HUES6 (cell line): ENCODE data around the gene EXOC7.

Source experiments
- H3K27ac ChIP-seq: 2 replicates; pipeline ENCODE4 v1.7.0; 2013; ENCODE audit warnings: low read depth, mild to moderate bottlenecking, low read length, inconsistent platforms
- H3K27me3 ChIP-seq: 2 replicates; pipeline ENCODE4 v1.6.1; 2013; ENCODE audit warnings: low read length; ENCODE audit not compliant: control insufficient read depth, insufficient read depth
- H3K36me3 ChIP-seq: 2 replicates; pipeline ENCODE4 v1.6.1; 2013; ENCODE audit warnings: low read length; ENCODE audit not compliant: control insufficient read depth, insufficient read depth
- H3K4me1 ChIP-seq: 2 replicates; pipeline ENCODE4 v1.6.1; 2013; ENCODE audit warnings: low read length; ENCODE audit not compliant: control insufficient read depth, insufficient read depth
- H3K4me3 ChIP-seq: 2 replicates; pipeline ENCODE4 v1.5.1; 2013; ENCODE audit warnings: low read depth, low read length
- H3K9ac ChIP-seq: one replicate; pipeline ENCODE4 v1.6.1; 2013; ENCODE audit warnings: mild to moderate bottlenecking, low read length
- H3K9me3 ChIP-seq: 2 replicates; pipeline ENCODE4 v1.6.1; 2013; ENCODE audit warnings: low read depth, low read length; ENCODE audit not compliant: control insufficient read depth, insufficient read depth

EXOC7 gene

GRCh38 chr17:76145231-76146052 is 41.9 kb upstream of the EXOC7 start:
- Histone ChIP-seq H3K4me1 (peaks cover 40% of the 10 kb centered on the region), H3K9me3 (no peaks in the 10 kb centered on the region), H3K4me3 (no peak overlapping the region), H3K27ac (no peak overlapping the region), H3K27me3 (peaks cover 56% of the 10 kb centered on the region), H3K9ac (no peak overlapping the region), H3K36me3 (no peaks in the 10 kb centered on the region)

GRCh38 chr17:76142585-76143041 is 39.0 kb upstream of the EXOC7 start:
- peaks cover 62% of the 10 kb centered on the region for H3K4me1 ChIP-seq
- no peak overlapping the region for H3K27ac ChIP-seq
- H3K9ac ChIP-seq: no peak overlapping the region
- H3K27me3 ChIP-seq: peaks cover 84% of the 10 kb centered on the region
- no peaks in the 10 kb centered on the region for H3K9me3 ChIP-seq
- H3K4me3 ChIP-seq: no peak overlapping the region
- H3K36me3 ChIP-seq: no peaks in the 10 kb centered on the region

- Histone ChIP-seq H3K9me3 (no peaks in the 10 kb centered on the region), H3K9ac (no peak overlapping the region), H3K4me1 (peaks cover 68% of the 10 kb centered on the region), H3K27me3 (peaks cover 89% of the 10 kb centered on the region), H3K27ac (no peak overlapping the region), H3K36me3 (no peaks in the 10 kb centered on the region), H3K4me3 (peak overlapping the region; percentile 77)
Observed at GRCh38 chr17:76142039-76142584, 38.5 kb upstream of the EXOC7 start.

DNA sequence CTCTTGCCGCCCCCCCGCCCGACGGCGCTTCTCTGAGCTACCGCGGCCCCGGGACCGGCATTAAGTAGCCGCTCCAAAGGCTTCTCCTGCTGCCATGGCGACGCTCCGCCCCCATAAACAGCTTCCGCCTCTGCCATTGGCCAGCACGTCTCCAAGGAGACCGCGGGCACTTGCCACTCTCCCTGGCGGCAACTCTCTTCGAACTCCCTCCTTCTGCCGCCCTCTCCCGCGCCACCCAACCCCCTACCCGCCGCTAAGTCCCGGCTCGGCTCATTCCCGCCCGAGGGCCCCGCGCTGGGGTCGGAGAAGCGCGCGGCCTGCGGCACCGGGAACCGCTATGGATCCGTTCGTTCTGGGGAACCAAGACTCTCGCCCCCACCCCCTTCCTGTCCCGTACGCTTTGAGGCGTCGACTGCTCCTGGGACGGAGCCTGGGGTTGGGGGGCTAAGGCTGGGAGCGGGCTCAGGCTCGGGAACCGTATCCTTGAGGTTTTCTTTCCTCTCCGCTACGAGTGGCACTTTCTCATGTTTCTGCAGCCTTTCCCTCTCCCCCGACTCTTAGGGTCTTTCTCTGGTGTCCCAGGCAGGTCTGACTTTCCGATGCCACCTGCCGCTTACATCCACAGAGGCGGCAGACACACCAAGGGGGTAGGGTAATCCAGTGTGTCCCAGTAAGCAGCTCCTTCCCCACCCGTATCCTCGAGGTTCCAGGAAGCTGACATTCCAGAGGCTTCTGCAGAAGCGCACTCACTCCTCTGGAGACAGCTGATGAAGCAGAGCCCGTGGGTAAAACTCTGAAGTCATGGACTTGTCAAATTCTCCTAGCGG is 37.8 kb upstream of the EXOC7 start, which contains the start of gene FOXJ1:
TSS of gene FOXJ1 (minus strand) at position 34 of the 827 bp plus-strand sequence. CDS start 850 bp downstream, outside the sequence.
- H3K4me1 ChIP-seq: peaks cover 73% of the 10 kb centered on the region
- H3K4me3 ChIP-seq: peak within 1 kb of the TSS; percentile 77
- no peak within 1 kb of the TSS for H3K27ac ChIP-seq
- H3K9me3 ChIP-seq: no peaks in the 10 kb centered on the region
- H3K9ac ChIP-seq: peak within 1 kb of the TSS; percentile 69
- H3K27me3 ChIP-seq: peaks cover 96% of the 10 kb centered on the region
- H3K36me3 ChIP-seq: no peaks in the 10 kb centered on the region

GRCh38 chr17:76140661-76141211 is 37.1 kb upstream of the EXOC7 start:
- Histone ChIP-seq H3K27me3 (peaks cover 97% of the 10 kb centered on the region), H3K27ac (no peak overlapping the region), H3K9ac (no peak overlapping the region), H3K4me1 (peaks cover 77% of the 10 kb centered on the region), H3K9me3 (no peaks in the 10 kb centered on the region), H3K4me3 (peak overlapping the region; percentile 77), H3K36me3 (no peaks in the 10 kb centered on the region)

GRCh38 chr17:76139801-76140660 is 36.4 kb upstream of the EXOC7 start:
- Histone ChIP-seq H3K9ac (no peak overlapping the region), H3K4me1 (peaks cover 77% of the 10 kb centered on the region), H3K36me3 (no peaks in the 10 kb centered on the region), H3K27me3 (peaks cover 97% of the 10 kb centered on the region), H3K27ac (no peak overlapping the region), H3K4me3 (peak overlapping the region; percentile 77), H3K9me3 (no peaks in the 10 kb centered on the region)

DNA sequence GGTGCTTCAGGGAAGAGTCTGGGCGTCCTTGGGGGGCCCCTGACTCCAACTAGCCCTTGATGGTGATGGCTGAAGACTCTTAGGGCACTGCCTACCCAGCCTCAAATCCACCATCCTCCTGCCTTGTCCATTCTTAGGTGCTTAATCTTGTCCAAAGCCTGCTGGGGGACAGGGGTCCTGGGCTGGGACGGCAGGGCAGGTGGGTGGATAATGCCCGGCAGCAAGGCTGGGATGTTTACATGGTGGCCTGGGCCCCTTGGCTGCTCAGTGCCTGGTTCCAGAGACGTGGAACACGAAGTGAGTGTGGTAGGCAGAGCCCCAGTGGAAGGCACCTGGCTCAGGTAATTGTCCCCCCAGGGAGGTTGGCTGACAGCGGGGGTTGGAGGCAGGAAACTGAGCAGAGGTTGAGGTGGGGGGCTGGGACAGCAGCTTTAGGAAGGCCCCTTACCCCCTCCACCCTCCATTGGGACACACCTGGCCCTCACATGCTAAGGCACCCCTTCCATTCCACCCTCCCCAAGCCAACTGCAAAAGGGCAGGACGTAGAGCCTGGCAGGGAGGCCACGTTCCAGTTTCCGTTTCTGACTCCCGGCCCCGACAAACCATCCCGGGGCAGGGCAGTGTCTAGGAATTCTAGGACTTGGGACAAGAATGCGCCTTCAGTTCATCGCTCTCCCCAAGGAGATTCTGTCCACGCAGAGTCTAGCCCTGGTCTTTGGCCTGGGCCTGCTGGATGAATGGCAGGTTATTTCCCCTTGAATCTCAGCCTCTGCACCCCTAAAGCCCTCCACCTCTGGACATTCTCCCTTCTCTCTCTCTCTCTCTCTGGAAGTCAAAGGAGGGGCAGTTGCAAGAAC is 35.5 kb upstream of the EXOC7 start:
- H3K9me3 ChIP-seq: no peaks in the 10 kb centered on the region
- H3K27ac ChIP-seq: no peak overlapping the region
- peaks cover 99% of the 10 kb centered on the region for H3K27me3 ChIP-seq
- peaks cover 76% of the 10 kb centered on the region for H3K4me1 ChIP-seq
- H3K9ac ChIP-seq: no peak overlapping the region
- no peaks in the 10 kb centered on the region for H3K36me3 ChIP-seq
- peak overlapping the region; percentile 77 for H3K4me3 ChIP-seq

- H3K27me3 ChIP-seq: peaks cover 99% of the 10 kb centered on the region
- no peaks in the 10 kb centered on the region for H3K36me3 ChIP-seq
- H3K9me3 ChIP-seq: no peaks in the 10 kb centered on the region
- H3K4me1 ChIP-seq: peaks cover 78% of the 10 kb centered on the region
- H3K4me3 ChIP-seq: peak overlapping the region; percentile 77
- no peak overlapping the region for H3K27ac ChIP-seq
- H3K9ac ChIP-seq: no peak overlapping the region
Observed at GRCh38 chr17:76138234-76138895, 34.8 kb upstream of the EXOC7 start.

- Histone ChIP-seq H3K9me3 (no peaks in the 10 kb centered on the region), H3K36me3 (no peaks in the 10 kb centered on the region), H3K27me3 (peaks cover 99% of the 10 kb centered on the region), H3K9ac (no peak overlapping the region), H3K4me3 (peak overlapping the region; percentile 77), H3K27ac (no peak overlapping the region), H3K4me1 (peaks cover 77% of the 10 kb centered on the region)
Observed at GRCh38 chr17:76137351-76138233, 34.0 kb upstream of the EXOC7 start.
